ENCODE measurements around the gene STARD5. TPM values are rescaled to one million over a fixed set of nuclear protein-coding genes. Genes with fewer than 3 reads are reported as not detected.

The STARD5 gene
- polyA plus RNA-seq, 1 experiment: 19.0 TPM

GRCh38 chr15:81297147-81297572 is 26.8 kb downstream of the STARD5 start:
- POLR2A ChIA-PET: no interaction called here
- no peak for DNase-seq (ENCODE audit: low read depth, low spot score)
- no peaks in the 10 kb centered on the region for H3K9me3 ChIP-seq (ENCODE audit: control insufficient read depth, insufficient read depth, low read length)
- no peak for TF ChIP-seq CTCF (IDR thresholded peaks at IDR 0.05; ENCODE audit: low read depth, low read length)
- H3K4me3 ChIP-seq (ENCODE audit: low read depth, low read length): no peak overlapping the region
- CTCF ChIA-PET: no interaction called here
- H3K27ac ChIP-seq (ENCODE audit: low read depth, low read length): no peak overlapping the region
- no peaks in the 10 kb centered on the region for H3K27me3 ChIP-seq (ENCODE audit: control insufficient read depth, insufficient read depth, low read length)

- no peaks in the 10 kb centered on the region for H3K27me3 ChIP-seq (ENCODE audit: control insufficient read depth, insufficient read depth, low read length)
- H3K4me3 ChIP-seq (ENCODE audit: low read depth, low read length): no peak overlapping the region
- no peak for DNase-seq (ENCODE audit: low read depth, low spot score)
- ChIA-PET CTCF (no interaction called here), POLR2A (no interaction called here)
- H3K9me3 ChIP-seq (ENCODE audit: control insufficient read depth, insufficient read depth, low read length): no peaks in the 10 kb centered on the region
- H3K27ac ChIP-seq (ENCODE audit: low read depth, low read length): no peak overlapping the region
- TF ChIP-seq CTCF (IDR thresholded peaks at IDR 0.05; ENCODE audit: low read depth, low read length): no peak
These were observed 27.3 kb downstream of the STARD5 start for GRCh38 chr15:81296673-81297072.

GRCh38 chr15:81296186-81296585 is 27.8 kb downstream of the STARD5 start:
- Histone ChIP-seq H3K27ac (ENCODE audit: low read depth, low read length) (no peak overlapping the region), H3K4me3 (ENCODE audit: low read depth, low read length) (no peak overlapping the region), H3K27me3 (ENCODE audit: control insufficient read depth, insufficient read depth, low read length) (no peaks in the 10 kb centered on the region), H3K9me3 (ENCODE audit: control insufficient read depth, insufficient read depth, low read length) (no peaks in the 10 kb centered on the region)
- no peak for DNase-seq (ENCODE audit: low read depth, low spot score)
- POLR2A ChIA-PET: no interaction called here
- no peak for TF ChIP-seq CTCF (IDR thresholded peaks at IDR 0.05; ENCODE audit: low read depth, low read length)
- CTCF ChIA-PET: interaction anchor here (1.3 kb wide), 1 partner anchor 30 kb away, joined by 3 read pairs; no protein-coding TSS in a partner anchor

- Histone ChIP-seq H3K27ac (ENCODE audit: low read depth, low read length) (no peak overlapping the region), H3K27me3 (ENCODE audit: control insufficient read depth, insufficient read depth, low read length) (no peaks in the 10 kb centered on the region), H3K4me3 (ENCODE audit: low read depth, low read length) (no peak overlapping the region), H3K9me3 (ENCODE audit: control insufficient read depth, insufficient read depth, low read length) (no peaks in the 10 kb centered on the region)
- POLR2A ChIA-PET: interaction anchor here (0.9 kb wide), 1 partner anchor 28 kb away, joined by 3 read pairs; the partner anchor contains the start of gene STARD5
- DNase-seq (ENCODE audit: low read depth, low spot score): no peak
- no peak for TF ChIP-seq CTCF (IDR thresholded peaks at IDR 0.05; ENCODE audit: low read depth, low read length)
- CTCF ChIA-PET: interaction anchor here (1.3 kb wide), 1 partner anchor 29 kb away, joined by 3 read pairs; no protein-coding TSS in a partner anchor
These were observed 28.3 kb downstream of the STARD5 start for GRCh38 chr15:81295486-81296121.

GRCh38 chr15:81294516-81294880 is 29.4 kb downstream of the STARD5 start:
- H3K27ac ChIP-seq (ENCODE audit: low read depth, low read length): no peak overlapping the region
- H3K27me3 ChIP-seq (ENCODE audit: control insufficient read depth, insufficient read depth, low read length): no peaks in the 10 kb centered on the region
- ChIA-PET CTCF (no interaction called here), POLR2A (no interaction called here)
- DNase-seq (ENCODE audit: low read depth, low spot score): no peak
- no peak overlapping the region for H3K4me3 ChIP-seq (ENCODE audit: low read depth, low read length)
- TF ChIP-seq CTCF (IDR thresholded peaks at IDR 0.05; ENCODE audit: low read depth, low read length): no peak
- H3K9me3 ChIP-seq (ENCODE audit: control insufficient read depth, insufficient read depth, low read length): no peaks in the 10 kb centered on the region

All from AG04450 (cell line).